ENCODE results near the gene GRB14.

GRB14 gene

DNA sequence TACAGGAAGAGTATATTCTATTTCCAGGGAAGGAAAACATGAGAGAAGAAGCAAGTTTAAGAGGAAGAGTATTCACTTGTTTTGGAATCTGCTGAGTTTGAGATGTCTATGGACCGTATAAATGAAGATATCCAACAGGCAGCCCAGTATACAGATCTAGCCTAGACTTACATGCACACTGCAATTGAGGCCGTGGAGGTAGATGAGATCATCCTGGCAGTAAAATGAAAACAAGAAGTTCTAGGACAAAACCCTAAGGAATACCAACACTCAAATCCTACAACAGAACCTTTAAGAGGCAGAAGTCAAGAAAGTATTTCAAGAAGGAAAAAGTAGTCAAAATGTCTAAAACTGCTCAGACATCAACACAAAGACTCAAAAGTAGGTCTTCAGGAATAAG lies 16.0 kb downstream of the GRB14 start:
- Histone ChIP-seq H3K4me3 (replicated peaks; ENCODE audit: insufficient read depth, low read length) (no peak overlapping the region), H3K27ac (replicated peaks) (no peak overlapping the region), H3K27me3 (ENCODE audit: insufficient read depth, poor library complexity, severe bottlenecking) (no peaks in the 10 kb centered on the region)
- no peak for TF ChIP-seq SPI1 (IDR thresholded peaks at IDR 0.05; ENCODE audit: borderline replicate concordance, low read depth)
- no peak for TF ChIP-seq GABPA (IDR thresholded peaks at IDR 0.05; ENCODE audit: low read depth)
- TF ChIP-seq POLR2AphosphoS5 (IDR thresholded peaks at IDR 0.05; ENCODE audit: low read depth) = no peak
- TF ChIP-seq REST (IDR thresholded peaks at IDR 0.05; ENCODE audit: insufficient replicate concordance, low read depth) = no peak
- no peak for TF ChIP-seq CTCF (IDR thresholded peaks at IDR 0.05; ENCODE audit: insufficient read depth, low read length)
- DNase-seq (ENCODE audit: low read depth in 1 of 2, low spot score in 1 of 2) = no peak

- no peak for DNase-seq (ENCODE audit: low read depth in 1 of 2, low spot score in 1 of 2)
- TF ChIP-seq SPI1 (IDR thresholded peaks at IDR 0.05; ENCODE audit: borderline replicate concordance, low read depth) (no peak), GABPA (IDR thresholded peaks at IDR 0.05; ENCODE audit: low read depth) (no peak), REST (IDR thresholded peaks at IDR 0.05; ENCODE audit: insufficient replicate concordance, low read depth) (no peak)
- Histone ChIP-seq H3K27ac (replicated peaks) (no peak overlapping the region), H3K4me3 (replicated peaks; ENCODE audit: insufficient read depth, low read length) (no peak overlapping the region), H3K27me3 (ENCODE audit: insufficient read depth, poor library complexity, severe bottlenecking) (no peaks in the 10 kb centered on the region)
Measured at GRCh38 chr2:164600763-164601162, 20.5 kb downstream of the GRB14 start.

DNA sequence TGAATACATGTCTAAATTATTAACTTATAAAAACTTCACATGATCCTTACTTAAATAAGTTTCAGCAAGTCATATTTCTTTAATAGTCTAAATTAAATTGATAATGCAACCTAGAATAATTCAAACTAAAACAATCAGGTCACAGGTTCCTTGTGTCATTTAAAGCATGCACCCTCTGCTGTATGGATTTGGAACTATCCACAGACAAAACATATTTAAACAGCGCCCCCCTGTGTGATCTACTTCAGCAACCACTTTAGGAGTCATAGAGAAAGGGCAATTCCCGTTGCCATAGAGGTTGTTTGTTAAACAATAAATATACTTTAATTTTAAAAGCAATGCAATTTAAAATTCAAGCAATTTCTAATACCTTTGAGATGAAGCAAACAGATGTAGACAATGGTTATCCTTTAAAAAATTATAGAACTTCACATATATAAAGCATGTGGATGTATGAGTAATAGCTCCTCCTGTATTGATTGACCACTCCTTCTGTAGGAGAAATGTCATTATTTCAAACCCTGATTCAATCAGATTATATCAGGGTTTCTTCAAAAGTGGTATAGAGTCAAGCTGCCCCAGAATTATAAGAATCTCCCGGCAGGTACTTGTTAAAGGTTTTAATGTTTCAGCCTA lies 21.2 kb downstream of the GRB14 start:
- peak; percentile 49 to 70 for DNase-seq (ENCODE audit: low read depth in 1 of 2, low spot score in 1 of 2)
- no peak overlapping the region for H3K4me3 ChIP-seq (replicated peaks; ENCODE audit: insufficient read depth, low read length)
- H3K27ac ChIP-seq (replicated peaks) = no peak overlapping the region
- TF ChIP-seq REST (IDR thresholded peaks at IDR 0.05; ENCODE audit: insufficient replicate concordance, low read depth) (no peak), CTCF (IDR thresholded peaks at IDR 0.05; ENCODE audit: insufficient read depth, low read length) (peak; percentile 62)
- H3K27me3 ChIP-seq (ENCODE audit: insufficient read depth, poor library complexity, severe bottlenecking) = no peaks in the 10 kb centered on the region

Measured in HL-60 (cell line).